Panc1 (cell line): ENCODE measurements around the gene EIF4E2. TPM values are rescaled to one million over a fixed set of nuclear protein-coding genes. Genes with fewer than 3 reads are reported as not detected.

Experiments
- ATAC-seq: fragments of 200-7000 bp; cut with Tn5 transposase; 2 replicates; pipeline ENCODE4 v1.9.1; 2020; ENCODE audit warnings: mild to moderate bottlenecking, moderate library complexity
- BruUV-seq: library from RNA; stranded (reverse); fragments of 400-500 nt; replicated peaks from 2 replicates; lab custom pipeline; 2021; lab: Mats Ljungman, UMichigan
- CTCF ChIA-PET: fragments of 300-600 bp; sonication (Branson Sonifier 250); formaldehyde crosslinking; loops from one replicate; lab custom pipeline; 2022; ENCODE audit warnings: antibody characterized with exemption; lab: Charles Lee
- POLR2A ChIA-PET: fragments of 300-600 bp; sonication (Branson Sonifier 250); formaldehyde crosslinking; loops from one replicate; lab custom pipeline; 2022; ENCODE audit warnings: antibody characterized with exemption; lab: Charles Lee
- DNase-seq: peaks from one replicate; pipeline ENCODE4 v3.0.0-alpha.2; 2010; ENCODE audit warnings: low read depth, low spot score
- H3K27ac ChIP-seq: 2 replicates; pipeline ENCODE4 v1.5.1; 2011; ENCODE audit warnings: mild to moderate bottlenecking, low read length, inconsistent platforms
- H3K27me3 ChIP-seq: fragments of 200-500 bp; sonication (Bioruptor generic); 2 replicates; pipeline ENCODE4 v1.6.0; 2014; ENCODE audit warnings: low read length, inconsistent platforms; ENCODE audit not compliant: control insufficient read depth, insufficient read depth
- H3K36me3 ChIP-seq: fragments of 200-500 bp; sonication (Bioruptor generic); 2 replicates; pipeline ENCODE4 v1.5.1; 2014; ENCODE audit warnings: inconsistent platforms, mild to moderate bottlenecking, low read length, moderate library complexity; ENCODE audit not compliant: control insufficient read depth, insufficient read depth
- H3K4me1 ChIP-seq: 2 replicates; pipeline ENCODE4 v1.5.1; 2011; ENCODE audit warnings: inconsistent platforms, mild to moderate bottlenecking, low read length, moderate library complexity; ENCODE audit not compliant: control insufficient read depth, insufficient read depth
- H3K4me3 ChIP-seq, 2 experiments: 2 replicates each; pipeline ENCODE4 v1.5.1; 2011 to 2012; ENCODE audit warnings: low read depth in 2 of 2, low read length in 2 of 2, mild to moderate bottlenecking in 2 of 2, inconsistent platforms in 1 of 2, moderate library complexity in 1 of 2
- H3K9me3 ChIP-seq: fragments of 200-500 bp; sonication (Bioruptor generic); 2 replicates; pipeline ENCODE4 v1.5.1; 2014; ENCODE audit warnings: low read depth, mild to moderate bottlenecking, inconsistent platforms, low read length, moderate library complexity; ENCODE audit not compliant: control insufficient read depth, insufficient read depth
- POLR2AphosphoS5 ChIP-seq: IDR thresholded peaks from 2 replicates; pipeline ENCODE4 v1.6.1; 2012; ENCODE audit warnings: mild to moderate bottlenecking, low read depth, low read length, moderate library complexity
- SIN3A ChIP-seq: IDR thresholded peaks from 2 replicates; pipeline ENCODE4 v1.6.1; 2012; ENCODE audit warnings: low read depth, mild to moderate bottlenecking, low read length, moderate library complexity, borderline replicate concordance; ENCODE audit not compliant: insufficient read depth
- TCF7L2 ChIP-seq: IDR thresholded peaks from 2 replicates; pipeline ENCODE4 v1.6.1; 2011; ENCODE audit warnings: mild to moderate bottlenecking, low read depth, low read length, inconsistent platforms
- in situ Hi-C: cut with HindIII; loops from 2 replicates; pipeline ENCODE4 v1.10.0; 2016; ENCODE audit warnings: low sequenced_read_pairs, low pct_unique_long_range_greater_than_20kb
- intact Hi-C: fragments of 100-400 bp; cut with micrococcal nuclease; formaldehyde crosslinking; loops from one replicate; pipeline ENCODE4 v1.10.0; 2022; ENCODE audit not compliant: unreplicated experiment
- total RNA-seq: library from RNA; stranded (reverse); gene quantifications from one replicate; pipeline ENCODE4 v1.2.1, GENCODE V29; 2021; ENCODE audit not compliant: unreplicated experiment
- TF ChIP-seq, protein P1 (sequence below): fragments of 450-650 bp; IDR thresholded peaks from 2 replicates; pipeline ENCODE4 v1.5.1; 2017; ENCODE audit warnings: mild to moderate bottlenecking
- TF ChIP-seq, protein P2 (sequence below), 2 experiments: IDR thresholded peaks; 2 replicates each; pipeline ENCODE4 v1.6.1; 2011 to 2012; ENCODE audit warnings: low read depth in 2 of 2, control low read depth in 1 of 2, low read length in 1 of 2, mild to moderate bottlenecking in 1 of 2, moderate library complexity in 1 of 2; ENCODE audit not compliant: insufficient read depth in 1 of 2

Gene EIF4E2
- total RNA-seq, 1 experiment from 2014 or later: 84.0 TPM

DNA sequence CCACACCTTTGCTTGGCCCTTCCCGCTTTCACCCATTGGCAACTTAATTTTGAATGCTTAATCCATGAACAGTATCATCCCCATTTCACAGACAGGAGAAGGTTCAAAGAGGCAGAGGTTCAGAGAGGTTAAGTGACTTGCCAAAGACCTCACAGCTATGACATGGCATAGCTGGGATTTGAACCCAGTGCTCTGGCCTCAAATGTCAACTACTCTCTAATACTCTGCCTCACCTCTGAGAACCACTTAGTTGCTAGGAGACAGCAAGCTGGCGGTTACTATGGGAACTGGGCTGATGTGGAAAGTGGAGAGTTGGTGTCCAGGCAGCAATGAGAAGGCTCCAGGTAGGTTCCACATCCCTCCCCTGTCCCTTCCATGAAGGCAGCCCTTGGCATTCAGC is 46.1 kb upstream of the EIF4E2 start:
- POLR2A ChIA-PET: no interaction called here
- H3K27me3 ChIP-seq: peaks cover 3% of the 10 kb centered on the region; the same call in 1 of the 2 replicates
- intact Hi-C loops: no loop called here
- H3K9me3 ChIP-seq: no peaks in the 10 kb centered on the region
- no TSS peak for BruUV-seq
- no peaks in the 10 kb centered on the region; the same call in 1 of the 2 replicates for H3K4me1 ChIP-seq
- ATAC-seq (no peak), DNase-seq (no peak)
- TF ChIP-seq, protein P1, sequence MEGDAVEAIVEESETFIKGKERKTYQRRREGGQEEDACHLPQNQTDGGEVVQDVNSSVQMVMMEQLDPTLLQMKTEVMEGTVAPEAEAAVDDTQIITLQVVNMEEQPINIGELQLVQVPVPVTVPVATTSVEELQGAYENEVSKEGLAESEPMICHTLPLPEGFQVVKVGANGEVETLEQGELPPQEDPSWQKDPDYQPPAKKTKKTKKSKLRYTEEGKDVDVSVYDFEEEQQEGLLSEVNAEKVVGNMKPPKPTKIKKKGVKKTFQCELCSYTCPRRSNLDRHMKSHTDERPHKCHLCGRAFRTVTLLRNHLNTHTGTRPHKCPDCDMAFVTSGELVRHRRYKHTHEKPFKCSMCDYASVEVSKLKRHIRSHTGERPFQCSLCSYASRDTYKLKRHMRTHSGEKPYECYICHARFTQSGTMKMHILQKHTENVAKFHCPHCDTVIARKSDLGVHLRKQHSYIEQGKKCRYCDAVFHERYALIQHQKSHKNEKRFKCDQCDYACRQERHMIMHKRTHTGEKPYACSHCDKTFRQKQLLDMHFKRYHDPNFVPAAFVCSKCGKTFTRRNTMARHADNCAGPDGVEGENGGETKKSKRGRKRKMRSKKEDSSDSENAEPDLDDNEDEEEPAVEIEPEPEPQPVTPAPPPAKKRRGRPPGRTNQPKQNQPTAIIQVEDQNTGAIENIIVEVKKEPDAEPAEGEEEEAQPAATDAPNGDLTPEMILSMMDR: no peak
- TF ChIP-seq TCF7L2 (no peak), POLR2AphosphoS5 (no peak), SIN3A (no peak)
- TF ChIP-seq, protein P2, sequence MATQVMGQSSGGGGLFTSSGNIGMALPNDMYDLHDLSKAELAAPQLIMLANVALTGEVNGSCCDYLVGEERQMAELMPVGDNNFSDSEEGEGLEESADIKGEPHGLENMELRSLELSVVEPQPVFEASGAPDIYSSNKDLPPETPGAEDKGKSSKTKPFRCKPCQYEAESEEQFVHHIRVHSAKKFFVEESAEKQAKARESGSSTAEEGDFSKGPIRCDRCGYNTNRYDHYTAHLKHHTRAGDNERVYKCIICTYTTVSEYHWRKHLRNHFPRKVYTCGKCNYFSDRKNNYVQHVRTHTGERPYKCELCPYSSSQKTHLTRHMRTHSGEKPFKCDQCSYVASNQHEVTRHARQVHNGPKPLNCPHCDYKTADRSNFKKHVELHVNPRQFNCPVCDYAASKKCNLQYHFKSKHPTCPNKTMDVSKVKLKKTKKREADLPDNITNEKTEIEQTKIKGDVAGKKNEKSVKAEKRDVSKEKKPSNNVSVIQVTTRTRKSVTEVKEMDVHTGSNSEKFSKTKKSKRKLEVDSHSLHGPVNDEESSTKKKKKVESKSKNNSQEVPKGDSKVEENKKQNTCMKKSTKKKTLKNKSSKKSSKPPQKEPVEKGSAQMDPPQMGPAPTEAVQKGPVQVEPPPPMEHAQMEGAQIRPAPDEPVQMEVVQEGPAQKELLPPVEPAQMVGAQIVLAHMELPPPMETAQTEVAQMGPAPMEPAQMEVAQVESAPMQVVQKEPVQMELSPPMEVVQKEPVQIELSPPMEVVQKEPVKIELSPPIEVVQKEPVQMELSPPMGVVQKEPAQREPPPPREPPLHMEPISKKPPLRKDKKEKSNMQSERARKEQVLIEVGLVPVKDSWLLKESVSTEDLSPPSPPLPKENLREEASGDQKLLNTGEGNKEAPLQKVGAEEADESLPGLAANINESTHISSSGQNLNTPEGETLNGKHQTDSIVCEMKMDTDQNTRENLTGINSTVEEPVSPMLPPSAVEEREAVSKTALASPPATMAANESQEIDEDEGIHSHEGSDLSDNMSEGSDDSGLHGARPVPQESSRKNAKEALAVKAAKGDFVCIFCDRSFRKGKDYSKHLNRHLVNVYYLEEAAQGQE (IDR thresholded peaks at IDR 0.05; ENCODE audit: insufficient read depth in 1 of 2, low read depth in 2 of 2, low read length in 1 of 2): no peak
- no peak overlapping the region for H3K4me3 ChIP-seq
- CTCF ChIA-PET: interaction anchor here (0.7 kb wide), 1 partner anchor 64 kb away, joined by 3 read pairs; no protein-coding TSS in a partner anchor
- in situ Hi-C loops: no loop called here
- H3K27ac ChIP-seq: no peak overlapping the region
- no peaks in the 10 kb centered on the region for H3K36me3 ChIP-seq

DNA sequence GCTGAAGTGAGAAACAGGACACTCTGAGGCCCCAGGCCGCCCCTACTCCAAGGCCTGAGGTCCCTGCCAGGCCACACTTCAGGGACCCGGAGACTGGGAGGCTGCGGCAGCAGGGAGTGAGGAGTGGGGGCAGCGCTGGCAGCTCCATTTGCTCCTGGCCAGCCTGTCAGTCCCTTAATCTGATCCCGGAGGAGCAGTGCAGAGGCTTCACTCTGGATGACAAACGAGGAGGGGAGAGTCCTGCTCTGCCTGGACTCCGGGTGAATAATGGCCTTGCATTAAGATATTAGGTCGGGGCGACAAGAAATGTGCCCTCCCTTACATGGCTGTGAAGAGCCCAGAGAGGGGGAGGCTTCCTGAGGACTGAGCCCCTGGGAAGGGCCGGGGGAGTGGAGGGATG is 44.6 kb upstream of the EIF4E2 start:
- TF ChIP-seq SIN3A (no peak), TCF7L2 (no peak), POLR2AphosphoS5 (no peak)
- TF ChIP-seq, protein P1: no peak
- TF ChIP-seq, protein P2 (IDR thresholded peaks at IDR 0.05; ENCODE audit: insufficient read depth in 1 of 2, low read depth in 2 of 2, low read length in 1 of 2): no peak
- DNase-seq (no peak), ATAC-seq (no peak)

More for the DNA sequence above, 44.6 kb upstream of the EIF4E2 start:
- Histone ChIP-seq H3K27me3 (peaks cover 3% of the 10 kb centered on the region; the same call in 1 of the 2 replicates), H3K9me3 (no peaks in the 10 kb centered on the region), H3K4me1 (no peaks in the 10 kb centered on the region; the same call in 1 of the 2 replicates), H3K27ac (no peak overlapping the region), H3K36me3 (no peaks in the 10 kb centered on the region), H3K4me3 (no peak overlapping the region)
- in situ Hi-C loops: no loop called here
- ChIA-PET CTCF (interaction anchor here (0.6 kb wide), 1 partner anchor 76 kb away, joined by 5 read pairs; no protein-coding TSS in a partner anchor), POLR2A (no interaction called here)
- intact Hi-C loops: no loop called here
- no TSS peak for BruUV-seq
